ENCODE data around the gene ZBTB8B.

GRCh38 chr1:32494196-32494595 is 29.3 kb downstream of the ZBTB8B start:
- TF ChIP-seq, protein P1, sequence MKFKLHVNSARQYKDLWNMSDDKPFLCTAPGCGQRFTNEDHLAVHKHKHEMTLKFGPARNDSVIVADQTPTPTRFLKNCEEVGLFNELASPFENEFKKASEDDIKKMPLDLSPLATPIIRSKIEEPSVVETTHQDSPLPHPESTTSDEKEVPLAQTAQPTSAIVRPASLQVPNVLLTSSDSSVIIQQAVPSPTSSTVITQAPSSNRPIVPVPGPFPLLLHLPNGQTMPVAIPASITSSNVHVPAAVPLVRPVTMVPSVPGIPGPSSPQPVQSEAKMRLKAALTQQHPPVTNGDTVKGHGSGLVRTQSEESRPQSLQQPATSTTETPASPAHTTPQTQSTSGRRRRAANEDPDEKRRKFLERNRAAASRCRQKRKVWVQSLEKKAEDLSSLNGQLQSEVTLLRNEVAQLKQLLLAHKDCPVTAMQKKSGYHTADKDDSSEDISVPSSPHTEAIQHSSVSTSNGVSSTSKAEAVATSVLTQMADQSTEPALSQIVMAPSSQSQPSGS (IDR thresholded peaks at IDR 0.05; ENCODE audit: low read length) = no peak
- TF ChIP-seq CTCF (IDR thresholded peaks at IDR 0.05 in 2 of 3, conservative IDR thresholded peaks at IDR 0.05 in 1 of 3; ENCODE audit: control insufficient read depth in 2 of 3, extremely low read depth in 1 of 3, insufficient read depth in 1 of 3, low read depth in 3 of 3, low read length in 3 of 3) (no peak), CBFB (IDR thresholded peaks at IDR 0.05; ENCODE audit: low read depth) (no peak), CHD2 (IDR thresholded peaks at IDR 0.05; ENCODE audit: borderline replicate concordance, low read depth, low read length) (no peak), SUPT20H (IDR thresholded peaks at IDR 0.05; ENCODE audit: borderline replicate concordance, control insufficient read depth, low read depth, low read length) (no peak), JUNB (IDR thresholded peaks at IDR 0.05) (no peak), POLR2AphosphoS5 (IDR thresholded peaks at IDR 0.05; ENCODE audit: low read length) (no peak)
